Neutrophil (primary cell): Measurements from ENCODE around the gene HSFX4.
"Not testable (repeated sequence)": the region's sequence is repeated elsewhere in the genome, so short reads cannot be mapped to it uniquely, and the experiment has no call there.

Source experiments
- H3K27ac ChIP-seq: fragments of 200-600 bp; sonication (generic); 2 replicates; pipeline ENCODE4 v1.5.1; 2016; ENCODE audit warnings: mild to moderate bottlenecking, moderate library complexity
- H3K27me3 ChIP-seq: fragments of 200-600 bp; sonication (generic); 2 replicates; pipeline ENCODE4 v1.6.0; 2016; ENCODE audit warnings: mild to moderate bottlenecking
- H3K36me3 ChIP-seq: fragments of 200-600 bp; sonication (generic); 2 replicates; pipeline ENCODE4 v1.5.1; 2017
- H3K4me1 ChIP-seq, 2 experiments: fragments of 200-600 bp in 1 of 2; sonication (generic) in 1 of 2; 1 replicate in 1 of 2; 2 replicates in 1 of 2; pipeline versions ENCODE4 v1.5.1 to v1.6.1; 2013 to 2016; ENCODE audit warnings: low read depth in 1 of 2, low read length in 1 of 2, mild to moderate bottlenecking in 1 of 2, moderate library complexity in 1 of 2; ENCODE audit not compliant: control insufficient read depth in 1 of 2, insufficient read depth in 1 of 2
- H3K4me3 ChIP-seq, 2 experiments: fragments of 200-600 bp in 1 of 2; sonication (generic) in 1 of 2; 1 replicate in 1 of 2; 2 replicates in 1 of 2; pipeline ENCODE4 v1.5.1; 2013 to 2016; ENCODE audit warnings: low read depth in 1 of 2, low read length in 1 of 2, mild to moderate bottlenecking in 1 of 2, moderate library complexity in 1 of 2
- H3K9me3 ChIP-seq: fragments of 200-600 bp; sonication (generic); 2 replicates; pipeline ENCODE4 v1.5.1; 2016
- TF ChIP-seq, protein P1 (sequence below): fragments of 200-600 bp; sonication (generic); IDR thresholded peaks from 2 replicates; pipeline ENCODE4 v1.5.1; 2016; ENCODE audit warnings: antibody characterized with exemption

Gene HSFX4

DNA sequence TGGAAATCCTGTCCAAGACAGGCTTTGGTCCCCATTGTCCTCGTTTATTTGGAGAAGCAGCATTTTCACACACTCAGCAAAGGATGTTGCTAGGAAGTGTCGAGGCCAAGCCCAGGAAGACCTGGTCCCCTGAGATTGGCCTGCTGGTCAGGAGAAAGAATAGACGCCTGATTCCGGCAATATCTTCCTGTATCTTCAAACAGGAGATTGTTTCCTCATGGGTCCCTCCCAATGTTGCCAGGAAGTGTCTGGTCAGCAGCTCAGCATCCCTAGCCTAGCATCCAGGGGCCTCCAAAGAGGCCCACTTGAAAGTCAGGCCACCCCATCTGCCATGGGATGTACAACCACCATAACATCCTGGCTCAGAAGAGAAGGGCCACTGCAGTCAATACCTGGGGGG is 2.0 kb downstream of the HSFX4 start:
- not testable (repeated sequence) for H3K27ac ChIP-seq, H3K27me3 ChIP-seq, H3K4me1 ChIP-seq, H3K4me3 ChIP-seq, H3K36me3 ChIP-seq, H3K9me3 ChIP-seq

DNA sequence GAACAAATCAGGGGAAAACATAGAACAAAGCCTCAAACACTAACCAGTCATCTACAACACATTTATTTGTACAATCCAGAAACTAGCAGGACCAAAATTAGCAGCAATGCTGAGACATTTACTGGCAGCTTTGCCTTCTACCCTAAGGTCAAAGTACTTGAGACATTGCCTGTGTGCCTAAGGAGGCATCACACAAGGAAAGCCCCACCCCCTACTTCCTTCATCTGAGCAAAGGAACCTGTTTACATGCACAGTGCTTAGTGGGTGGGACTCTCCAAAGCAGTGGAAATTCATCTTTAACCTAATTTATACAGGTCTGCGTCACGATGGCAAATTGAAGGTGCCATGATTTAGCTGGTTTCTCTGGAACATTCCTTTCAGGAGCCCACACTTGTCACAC is 2.8 kb downstream of the HSFX4 start:
- not testable (repeated sequence) for H3K27ac ChIP-seq, H3K36me3 ChIP-seq, H3K4me3 ChIP-seq, H3K27me3 ChIP-seq, H3K9me3 ChIP-seq, H3K4me1 ChIP-seq

DNA sequence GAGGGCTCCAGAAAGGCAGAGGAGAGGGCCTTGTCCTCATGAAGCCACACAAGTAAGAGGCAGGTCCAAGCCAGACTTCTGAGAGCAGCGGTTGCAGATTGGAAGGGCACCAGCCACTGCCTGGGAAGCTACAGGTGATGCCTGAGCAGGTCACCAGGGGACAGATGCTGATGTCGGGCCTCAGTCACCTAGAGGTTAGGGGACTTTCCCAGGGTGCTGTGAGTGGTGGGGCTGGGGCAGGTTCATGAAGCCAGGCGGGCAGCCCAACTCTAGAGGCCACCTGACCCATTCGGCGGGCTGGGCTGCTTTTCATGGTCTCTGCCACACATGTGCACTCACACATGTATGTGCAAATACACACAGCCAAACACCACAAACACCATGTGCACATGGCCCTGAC is 3.6 kb downstream of the HSFX4 start:
- H3K4me3 ChIP-seq, H3K4me1 ChIP-seq, H3K9me3 ChIP-seq, H3K27ac ChIP-seq, H3K27me3 ChIP-seq, H3K36me3 ChIP-seq: not testable (repeated sequence)

DNA sequence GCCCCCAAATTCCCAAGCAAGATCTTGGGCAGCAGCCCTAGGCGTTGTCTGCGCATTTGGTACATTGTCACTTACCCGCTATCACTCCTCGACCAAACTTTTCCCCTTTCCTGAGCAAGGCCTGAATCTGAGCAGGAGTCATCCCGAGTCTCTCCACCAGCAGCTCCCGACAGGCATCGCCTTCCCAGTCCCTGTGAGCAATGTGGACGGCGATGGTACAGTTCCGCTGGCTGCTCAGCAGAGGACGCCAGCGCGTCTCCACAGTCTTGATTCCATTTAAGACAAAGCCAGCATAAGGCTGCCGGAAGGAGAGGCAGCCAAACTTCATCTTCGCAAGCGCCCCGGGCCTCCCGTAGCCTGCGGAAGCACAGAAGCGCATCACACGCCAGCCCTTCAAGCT is 4.2 kb downstream of the HSFX4 start:
- not testable (repeated sequence) for H3K4me1 ChIP-seq, H3K36me3 ChIP-seq, H3K4me3 ChIP-seq, H3K9me3 ChIP-seq, H3K27ac ChIP-seq, H3K27me3 ChIP-seq

DNA sequence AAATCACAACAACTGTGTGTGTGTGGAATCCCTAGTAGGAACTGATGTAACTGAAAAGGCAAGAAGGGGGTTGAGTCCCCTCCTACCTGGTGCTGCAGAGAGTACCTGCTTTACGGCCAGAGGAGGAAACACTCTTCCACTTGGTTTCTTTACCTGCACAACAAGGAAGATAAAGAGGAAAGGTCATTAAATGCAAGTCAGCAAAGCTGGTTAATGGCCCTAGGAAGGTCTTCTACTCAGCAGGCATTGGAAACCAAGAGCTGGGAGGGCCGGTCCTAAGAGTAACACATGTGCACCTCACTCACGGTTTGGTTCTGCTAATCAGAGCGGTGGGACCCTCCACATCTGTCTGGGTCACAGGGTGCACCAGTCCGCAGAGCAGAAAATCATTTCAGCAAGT is 8.0 kb downstream of the HSFX4 start:
- Histone ChIP-seq H3K4me1 (peaks cover 9 to 11% of the 10 kb centered on the region in 2 experiments), H3K4me3 (peak overlapping the region; percentile 64 to 69), H3K27ac (peak overlapping the region; percentile 97)
- not testable (repeated sequence) for H3K9me3 ChIP-seq, H3K36me3 ChIP-seq, H3K27me3 ChIP-seq

DNA sequence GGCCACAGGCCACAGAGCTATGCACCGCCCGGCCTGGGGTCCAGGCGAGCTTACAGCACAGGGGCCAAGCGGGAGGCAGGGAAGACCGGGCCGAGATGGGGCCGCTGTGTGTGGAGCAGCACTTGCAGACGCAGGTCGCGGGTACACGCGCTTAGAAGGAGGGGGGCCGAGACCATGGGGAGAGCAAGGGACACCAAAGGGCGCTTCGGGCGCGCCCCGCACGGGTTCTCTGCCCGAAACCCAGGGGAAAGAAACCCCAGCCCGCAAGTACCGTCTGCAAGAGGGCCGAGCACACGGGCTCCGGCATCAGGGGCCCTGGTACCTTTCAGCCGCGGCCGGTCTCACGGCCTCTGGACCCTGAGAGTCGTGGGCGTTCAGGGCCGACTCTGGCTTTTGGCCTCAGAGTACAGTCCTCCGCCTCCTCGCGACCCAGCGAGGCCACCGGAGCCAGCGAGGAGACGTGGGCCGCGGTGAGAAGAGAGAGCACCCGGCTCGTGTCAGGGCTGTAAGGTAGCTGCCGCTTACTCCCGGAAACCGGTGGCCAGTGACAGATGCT is 8.6 kb downstream of the HSFX4 start:
- no peaks in the 10 kb centered on the region for H3K9me3 ChIP-seq
- peaks cover 9 to 11% of the 10 kb centered on the region in 2 experiments for H3K4me1 ChIP-seq
- peak overlapping the region; percentile 64 to 69 for H3K4me3 ChIP-seq
- H3K27me3 ChIP-seq, result no peaks in the 10 kb centered on the region
- TF ChIP-seq, protein P1, sequence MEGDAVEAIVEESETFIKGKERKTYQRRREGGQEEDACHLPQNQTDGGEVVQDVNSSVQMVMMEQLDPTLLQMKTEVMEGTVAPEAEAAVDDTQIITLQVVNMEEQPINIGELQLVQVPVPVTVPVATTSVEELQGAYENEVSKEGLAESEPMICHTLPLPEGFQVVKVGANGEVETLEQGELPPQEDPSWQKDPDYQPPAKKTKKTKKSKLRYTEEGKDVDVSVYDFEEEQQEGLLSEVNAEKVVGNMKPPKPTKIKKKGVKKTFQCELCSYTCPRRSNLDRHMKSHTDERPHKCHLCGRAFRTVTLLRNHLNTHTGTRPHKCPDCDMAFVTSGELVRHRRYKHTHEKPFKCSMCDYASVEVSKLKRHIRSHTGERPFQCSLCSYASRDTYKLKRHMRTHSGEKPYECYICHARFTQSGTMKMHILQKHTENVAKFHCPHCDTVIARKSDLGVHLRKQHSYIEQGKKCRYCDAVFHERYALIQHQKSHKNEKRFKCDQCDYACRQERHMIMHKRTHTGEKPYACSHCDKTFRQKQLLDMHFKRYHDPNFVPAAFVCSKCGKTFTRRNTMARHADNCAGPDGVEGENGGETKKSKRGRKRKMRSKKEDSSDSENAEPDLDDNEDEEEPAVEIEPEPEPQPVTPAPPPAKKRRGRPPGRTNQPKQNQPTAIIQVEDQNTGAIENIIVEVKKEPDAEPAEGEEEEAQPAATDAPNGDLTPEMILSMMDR, result no peak
- H3K27ac ChIP-seq, result peak overlapping the region; percentile 97
- H3K36me3 ChIP-seq, result peaks cover 7% of the 10 kb centered on the region

DNA sequence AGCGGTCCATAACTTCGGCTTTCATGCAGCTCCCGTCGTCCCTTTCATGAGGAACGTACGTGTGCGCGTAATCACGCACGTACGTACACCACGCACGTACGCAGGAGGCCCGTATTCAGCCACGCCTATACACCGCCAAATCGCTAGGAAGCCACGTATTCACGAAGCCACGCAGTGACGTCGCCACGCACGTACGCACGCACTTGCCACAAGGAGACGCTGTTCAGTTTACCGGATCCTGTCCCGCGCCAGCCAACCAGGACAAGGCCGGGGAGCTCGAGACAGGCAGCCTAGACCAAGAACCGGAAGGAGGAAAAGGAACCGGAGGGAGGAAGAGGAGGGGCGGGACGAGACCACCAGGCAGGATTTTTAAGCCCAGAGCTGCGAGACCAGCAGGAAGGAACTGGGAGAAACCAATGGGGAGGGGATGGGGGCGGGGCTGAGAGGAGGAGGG is 9.1 kb downstream of the HSFX4 start, which contains the start of gene EOLA2:
Gene EOLA2, minus strand, starts transcription at position 65 of the 454 bp plus-strand sequence. CDS start 4,617 bp downstream, outside the sequence.
- Histone ChIP-seq H3K27me3 (no peaks in the 10 kb centered on the region), H3K36me3 (peaks cover 7% of the 10 kb centered on the region), H3K4me1 (peaks cover 9 to 11% of the 10 kb centered on the region in 2 experiments), H3K27ac (peak within 1 kb of the TSS; percentile 97), H3K4me3 (peak within 1 kb of the TSS; percentile 64 to 69), H3K9me3 (no peaks in the 10 kb centered on the region)
- TF ChIP-seq, protein P1, result peak; percentile 24

DNA sequence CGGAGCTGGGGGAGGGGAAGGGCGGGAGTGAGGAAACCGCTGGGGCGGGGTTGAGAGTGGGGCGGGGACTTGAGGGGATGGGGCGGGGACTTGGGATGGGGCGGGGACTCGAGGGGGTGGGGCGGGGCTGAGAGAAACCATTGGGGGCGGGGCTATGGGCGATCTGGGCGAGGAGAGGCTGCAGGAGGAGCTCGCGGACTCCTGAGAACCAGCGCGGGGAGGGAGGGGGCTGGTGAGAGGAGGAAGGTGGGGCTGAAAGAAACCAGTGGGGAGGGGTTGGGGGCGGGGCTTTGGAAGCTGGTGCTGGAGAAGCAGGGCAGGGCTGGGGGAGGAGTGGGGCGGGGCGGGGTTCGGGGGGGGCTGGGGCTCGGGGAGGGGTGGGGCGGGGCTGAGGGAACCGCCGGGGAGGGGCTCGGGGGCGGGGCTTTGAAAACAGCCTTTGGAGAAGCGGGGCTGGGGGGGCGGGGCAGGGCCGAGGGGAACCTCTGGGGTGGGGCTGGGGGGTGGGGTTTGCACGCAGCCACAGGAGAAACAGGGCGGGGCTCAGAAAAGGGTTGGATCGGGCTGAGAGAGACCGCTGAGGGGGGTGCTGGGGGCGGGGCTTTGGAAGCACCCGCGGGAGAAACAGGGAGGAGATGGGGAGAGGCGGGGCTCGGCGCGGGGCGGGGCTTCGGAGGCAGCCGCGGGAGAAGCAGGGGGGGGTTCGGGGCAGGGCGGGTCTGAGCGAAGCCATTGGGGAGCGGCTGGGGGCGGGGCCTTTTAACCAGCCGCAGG is 9.7 kb downstream of the HSFX4 start:
- Histone ChIP-seq H3K4me3 (peak overlapping the region; percentile 64 to 69), H3K4me1 (peaks cover 9 to 11% of the 10 kb centered on the region in 2 experiments), H3K36me3 (peaks cover under 1% of the 10 kb centered on the region), H3K27ac (peak overlapping the region; percentile 97), H3K9me3 (no peaks in the 10 kb centered on the region), H3K27me3 (no peaks in the 10 kb centered on the region)
- TF ChIP-seq, protein P1, result no peak
